Fibroblast of lung (primary cell): ENCODE measurements around the gene SHISA5. TPM values are rescaled to one million over a fixed set of nuclear protein-coding genes. Genes with fewer than 3 reads are reported as not detected.

ENCODE experiments used
- DNase-seq, 2 donors: peaks; one replicate each; pipeline versions ENCODE4 v3.0.0 to v3.0.0-alpha.2; 2010; ENCODE audit warnings: low read depth in 2 of 2
- H2AFZ ChIP-seq: 2 replicates; pipeline ENCODE4 v1.5.1; 2012; ENCODE audit warnings: low read length, control low read depth, inconsistent platforms
- H3K27ac ChIP-seq: 2 replicates; pipeline ENCODE4 v1.5.1; 2011; ENCODE audit warnings: low read length, control low read depth; ENCODE audit not compliant: insufficient read depth
- H3K27me3 ChIP-seq: 2 replicates; pipeline ENCODE4 v1.5.1; 2011; ENCODE audit warnings: mild to moderate bottlenecking, low read length; ENCODE audit not compliant: control insufficient read depth, insufficient read depth
- H3K36me3 ChIP-seq: 2 replicates; pipeline ENCODE4 v1.5.1; 2011; ENCODE audit warnings: low read length; ENCODE audit not compliant: control insufficient read depth, insufficient read depth
- H3K4me1 ChIP-seq: 2 replicates; pipeline ENCODE4 v1.5.1; 2011; ENCODE audit warnings: low read length; ENCODE audit not compliant: control insufficient read depth, insufficient read depth; ENCODE audit errors: extremely low read depth
- H3K4me2 ChIP-seq: 2 replicates; pipeline ENCODE4 v1.5.1; 2011; ENCODE audit warnings: low read length, control low read depth; ENCODE audit not compliant: insufficient read depth; ENCODE audit errors: extremely low read depth
- H3K4me3 ChIP-seq, 4 experiments: fragments of 200-600 bp in 1 of 4; sonication (generic) in 1 of 4; replicated peaks in 1 of 4; 2 replicates each; pipeline ENCODE4 v1.5.1; 2011 to 2016; ENCODE audit warnings: low read length in 4 of 4, low read depth in 3 of 4, mild to moderate bottlenecking in 3 of 4, control low read depth in 2 of 4, inconsistent platforms in 1 of 4, mixed read lengths in 1 of 4; ENCODE audit not compliant: insufficient read depth in 1 of 4; ENCODE audit errors: control extremely low read depth in 1 of 4
- H3K79me2 ChIP-seq: 2 replicates; pipeline ENCODE4 v1.5.1; 2012; ENCODE audit warnings: mild to moderate bottlenecking, low read length, inconsistent platforms; ENCODE audit not compliant: control insufficient read depth, insufficient read depth
- H3K9ac ChIP-seq: 2 replicates; pipeline ENCODE4 v1.5.1; 2011; ENCODE audit warnings: mild to moderate bottlenecking, low read length, control low read depth; ENCODE audit not compliant: insufficient read depth
- H3K9me3 ChIP-seq: 2 replicates; pipeline ENCODE4 v1.5.1; 2012; ENCODE audit warnings: low read depth, low read length; ENCODE audit not compliant: control insufficient read depth, insufficient read depth
- H4K20me1 ChIP-seq: 2 replicates; pipeline ENCODE4 v1.5.1; 2011; ENCODE audit warnings: low read length; ENCODE audit not compliant: control insufficient read depth, insufficient read depth; ENCODE audit errors: extremely low read depth
- CTCF ChIP-seq, 2 donors: IDR thresholded peaks in 1 of 2; conservative IDR thresholded peaks in 1 of 2; 1 replicate in 1 of 2; 2 replicates in 1 of 2; pipeline ENCODE4 v1.5.1; 2011 to 2012; ENCODE audit warnings: low read length in 2 of 2, control low read depth in 1 of 2, inconsistent platforms in 1 of 2, low read depth in 1 of 2, mild to moderate bottlenecking in 1 of 2
- EZH2 ChIP-seq: IDR thresholded peaks from 2 replicates; pipeline ENCODE4 v1.5.1; 2012; ENCODE audit warnings: low read length, control low read depth, mild to moderate bottlenecking; ENCODE audit errors: missing control alignments
- polyA plus RNA-seq, 2 donors: library from polyadenylated mRNA; depleted of rRNA in 1 of 2; stranded (reverse) in 1 of 2; unstranded in 1 of 2; fragments of >200 nt; gene quantifications; 2 replicates each; pipeline ENCODE4 v1.2.1, GENCODE V29; 2011 to 2012; ENCODE audit warnings: missing spikeins in 1 of 2
- total RNA-seq: library from RNA; depleted of rRNA; stranded (reverse); fragments of >200 nt; gene quantifications from 2 replicates; pipeline ENCODE4 v1.2.1, GENCODE V29; 2014

The SHISA5 gene
- total and polyA plus RNA-seq, 2 donors (not counting 1 experiment from before 2014, with no cell fraction given) = 136 to 139 TPM

- no peaks in the 10 kb centered on the region for H3K9me3 ChIP-seq
- DNase-seq = no peak
These were observed 83.4 kb downstream of the SHISA5 start for GRCh38 chr3:48420561-48420960.

GRCh38 chr3:48419597-48419996 lies 84.4 kb downstream of the SHISA5 start:
- Histone ChIP-seq H2AFZ (no peak overlapping the region), H3K36me3 (peaks cover 10% of the 10 kb centered on the region), H3K27ac (no peak overlapping the region), H4K20me1 (no peaks in the 10 kb centered on the region), H3K4me2 (no peak overlapping the region), H3K4me3 (no peak overlapping the region), H3K9ac (no peak overlapping the region), H3K27me3 (no peaks in the 10 kb centered on the region), H3K4me1 (no peaks in the 10 kb centered on the region), H3K79me2 (no peaks in the 10 kb centered on the region), H3K9me3 (no peaks in the 10 kb centered on the region)
- DNase-seq = no peak
- no peak for TF ChIP-seq CTCF (conservative IDR thresholded peaks at IDR 0.05 in 1 of 2, IDR thresholded peaks at IDR 0.05 in 1 of 2; ENCODE audit: low read depth in 1 of 2, low read length in 2 of 2)
- no peak for TF ChIP-seq EZH2

More at GRCh38 chr3:48420561-48420960, 83.4 kb downstream of the SHISA5 start:
- TF ChIP-seq CTCF (conservative IDR thresholded peaks at IDR 0.05 in 1 of 2, IDR thresholded peaks at IDR 0.05 in 1 of 2; ENCODE audit: low read depth in 1 of 2, low read length in 2 of 2) (no peak), EZH2 (no peak)
- Histone ChIP-seq H3K9ac (no peak overlapping the region), H3K27me3 (no peaks in the 10 kb centered on the region), H3K4me3 (no peak overlapping the region), H2AFZ (no peak overlapping the region), H3K36me3 (peaks cover 6% of the 10 kb centered on the region), H4K20me1 (no peaks in the 10 kb centered on the region), H3K27ac (no peak overlapping the region), H3K4me1 (no peaks in the 10 kb centered on the region), H3K4me2 (no peak overlapping the region), H3K79me2 (no peaks in the 10 kb centered on the region)

- Histone ChIP-seq H3K4me2 (no peak overlapping the region), H3K27ac (no peak overlapping the region), H3K4me1 (no peaks in the 10 kb centered on the region), H3K9ac (no peak overlapping the region), H3K79me2 (no peaks in the 10 kb centered on the region), H3K9me3 (no peaks in the 10 kb centered on the region), H4K20me1 (no peaks in the 10 kb centered on the region), H3K36me3 (peaks cover 10% of the 10 kb centered on the region), H3K27me3 (no peaks in the 10 kb centered on the region), H3K4me3 (no peak overlapping the region), H2AFZ (no peak overlapping the region)
- no peak for DNase-seq
- TF ChIP-seq EZH2 (no peak), CTCF (conservative IDR thresholded peaks at IDR 0.05 in 1 of 2, IDR thresholded peaks at IDR 0.05 in 1 of 2; ENCODE audit: low read depth in 1 of 2, low read length in 2 of 2) (no peak)
These were observed 84.8 kb downstream of the SHISA5 start for GRCh38 chr3:48419149-48419548.
